ENCODE measurements around the gene MSX1. TPM values are rescaled to one million over a fixed set of nuclear protein-coding genes. Genes with fewer than 3 reads are reported as not detected.

Gene MSX1
- total RNA-seq, 2 experiments from 2014 or later = not detected

- Mint-ChIP-seq H3K9me3 (no peaks in the 10 kb centered on the region), H3K27ac (no peak overlapping the region), H3K36me3 (ENCODE audit: low read depth) (no peaks in the 10 kb centered on the region), H3K27me3 (peaks cover 6% of the 10 kb centered on the region), H3K4me3 (no peak overlapping the region), H3K4me1 (peaks cover 11% of the 10 kb centered on the region)
- CTCF ChIA-PET = no interaction called here
- no peak for DNase-seq
- POLR2A ChIA-PET = no interaction called here
Observed at GRCh38 chr4:4847011-4847410, 12.5 kb upstream of the MSX1 start.

- H3K27me3 Mint-ChIP-seq = peaks cover 20% of the 10 kb centered on the region
- H3K4me1 Mint-ChIP-seq = peaks cover 9% of the 10 kb centered on the region
- ChIA-PET CTCF (no interaction called here), POLR2A (no interaction called here)
- DNase-seq = no peak
- no peak overlapping the region for H3K4me3 Mint-ChIP-seq
- no peak overlapping the region for H3K27ac Mint-ChIP-seq
- no peaks in the 10 kb centered on the region for H3K9me3 Mint-ChIP-seq
- H3K36me3 Mint-ChIP-seq (ENCODE audit: low read depth) = no peaks in the 10 kb centered on the region
Observed at GRCh38 chr4:4848540-4848939, 10.9 kb upstream of the MSX1 start.

GRCh38 chr4:4849106-4849505, 10.4 kb upstream of the MSX1 start:
- Mint-ChIP-seq H3K27ac (no peak overlapping the region), H3K4me3 (no peak overlapping the region), H3K9me3 (no peaks in the 10 kb centered on the region), H3K27me3 (peaks cover 23% of the 10 kb centered on the region), H3K36me3 (ENCODE audit: low read depth) (no peaks in the 10 kb centered on the region), H3K4me1 (peaks cover 10% of the 10 kb centered on the region)
- CTCF ChIA-PET = no interaction called here
- POLR2A ChIA-PET = no interaction called here
- DNase-seq = no peak

GRCh38 chr4:4849524-4850193, 9.8 kb upstream of the MSX1 start:
- Mint-ChIP-seq H3K27me3 (peaks cover 29% of the 10 kb centered on the region), H3K9me3 (no peaks in the 10 kb centered on the region), H3K4me1 (peaks cover 10% of the 10 kb centered on the region), H3K4me3 (no peak overlapping the region), H3K27ac (no peak overlapping the region), H3K36me3 (ENCODE audit: low read depth) (no peaks in the 10 kb centered on the region)
- ChIA-PET CTCF (no interaction called here), POLR2A (no interaction called here)
- no peak for DNase-seq

- POLR2A ChIA-PET = no interaction called here
- Mint-ChIP-seq H3K27me3 (peaks cover 41% of the 10 kb centered on the region), H3K4me3 (no peak overlapping the region), H3K27ac (no peak overlapping the region), H3K9me3 (no peaks in the 10 kb centered on the region), H3K36me3 (ENCODE audit: low read depth) (no peaks in the 10 kb centered on the region), H3K4me1 (peaks cover 13% of the 10 kb centered on the region)
- CTCF ChIA-PET = no interaction called here
- no peak for DNase-seq
Observed at GRCh38 chr4:4851081-4851480, 8.4 kb upstream of the MSX1 start.

- Mint-ChIP-seq H3K4me1 (peaks cover 15% of the 10 kb centered on the region), H3K4me3 (no peak overlapping the region)
Observed at GRCh38 chr4:4851906-4852305, 7.6 kb upstream of the MSX1 start.

GRCh38 chr4:4852591-4853362, 6.7 kb upstream of the MSX1 start:
- H3K4me3 Mint-ChIP-seq = peak overlapping the region; percentile 62
- peaks cover 5% of the 10 kb centered on the region for H3K36me3 Mint-ChIP-seq (ENCODE audit: low read depth)
- no peaks in the 10 kb centered on the region for H3K9me3 Mint-ChIP-seq
- peaks cover 56% of the 10 kb centered on the region for H3K27me3 Mint-ChIP-seq
- POLR2A ChIA-PET = interaction anchor here (0.9 kb wide), 1 partner anchor 9 kb away, joined by 3 read pairs; no protein-coding TSS in a partner anchor
- CTCF ChIA-PET = no interaction called here
- H3K4me1 Mint-ChIP-seq = peaks cover 15% of the 10 kb centered on the region
- DNase-seq = no peak
- no peak overlapping the region for H3K27ac Mint-ChIP-seq

More at GRCh38 chr4:4851906-4852305, 7.6 kb upstream of the MSX1 start:
- DNase-seq = no peak
- ChIA-PET CTCF (no interaction called here), POLR2A (no interaction called here)
- peaks cover 47% of the 10 kb centered on the region for H3K27me3 Mint-ChIP-seq
- H3K27ac Mint-ChIP-seq = no peak overlapping the region
- H3K36me3 Mint-ChIP-seq (ENCODE audit: low read depth) = peaks cover 3% of the 10 kb centered on the region
- H3K9me3 Mint-ChIP-seq = no peaks in the 10 kb centered on the region

GRCh38 chr4:4853371-4853823, 6.1 kb upstream of the MSX1 start:
- no peak for DNase-seq
- Mint-ChIP-seq H3K4me3 (peak overlapping the region; percentile 47), H3K27me3 (peaks cover 61% of the 10 kb centered on the region), H3K27ac (no peak overlapping the region), H3K9me3 (no peaks in the 10 kb centered on the region), H3K36me3 (ENCODE audit: low read depth) (peaks cover 5% of the 10 kb centered on the region), H3K4me1 (peaks cover 15% of the 10 kb centered on the region)
- POLR2A ChIA-PET = interaction anchor here (0.9 kb wide), 1 partner anchor 9 kb away, joined by 3 read pairs; no protein-coding TSS in a partner anchor
- CTCF ChIA-PET = no interaction called here

GRCh38 chr4:4853921-4854648, 5.4 kb upstream of the MSX1 start:
- Mint-ChIP-seq H3K9me3 (no peaks in the 10 kb centered on the region), H3K36me3 (ENCODE audit: low read depth) (peaks cover 5% of the 10 kb centered on the region), H3K4me3 (no peak overlapping the region), H3K27me3 (peaks cover 68% of the 10 kb centered on the region), H3K27ac (no peak overlapping the region), H3K4me1 (peaks cover 18% of the 10 kb centered on the region)
- ChIA-PET POLR2A (no interaction called here), CTCF (no interaction called here)
- no peak for DNase-seq

- Mint-ChIP-seq H3K9me3 (no peaks in the 10 kb centered on the region), H3K36me3 (ENCODE audit: low read depth) (peaks cover 5% of the 10 kb centered on the region), H3K4me1 (peaks cover 19% of the 10 kb centered on the region), H3K27ac (no peak overlapping the region), H3K27me3 (peaks cover 69% of the 10 kb centered on the region), H3K4me3 (no peak overlapping the region)
- ChIA-PET CTCF (no interaction called here), POLR2A (no interaction called here)
- DNase-seq = no peak
Observed at GRCh38 chr4:4854649-4855295, 4.7 kb upstream of the MSX1 start.

GRCh38 chr4:4855301-4856070, 4.0 kb upstream of the MSX1 start:
- DNase-seq = no peak
- ChIA-PET CTCF (interaction anchor here (0.6 kb wide), 1 partner anchor 9 kb away, joined by 4 read pairs; no protein-coding TSS in a partner anchor), POLR2A (no interaction called here)
- Mint-ChIP-seq H3K27ac (peak overlapping the region; percentile 40), H3K27me3 (peaks cover 71% of the 10 kb centered on the region), H3K9me3 (no peaks in the 10 kb centered on the region), H3K36me3 (ENCODE audit: low read depth) (peaks cover 6% of the 10 kb centered on the region), H3K4me3 (no peak overlapping the region), H3K4me1 (peaks cover 20% of the 10 kb centered on the region)
